HepG2 (cell line): ENCODE results near the gene ARAP3.

Source experiments
- CHD2 ChIP-seq: IDR thresholded peaks from 2 replicates; pipeline ENCODE4 v1.6.1; 2011; ENCODE audit warnings: low read depth, low read length, improper control_type of control experiment
- ZNF253 ChIP-seq: sonication (generic); formaldehyde crosslinking; IDR thresholded peaks from 2 replicates; pipeline ENCODE4 v1.8.0; 2022; ENCODE audit warnings: mild to moderate bottlenecking, missing genetic modification reagents, borderline replicate concordance
- ZNF318 ChIP-seq: sonication (generic); formaldehyde crosslinking; IDR thresholded peaks from 2 replicates; pipeline ENCODE4 v1.4.0; 2020; ENCODE audit warnings: mild to moderate bottlenecking, missing genetic modification reagents

DNA sequence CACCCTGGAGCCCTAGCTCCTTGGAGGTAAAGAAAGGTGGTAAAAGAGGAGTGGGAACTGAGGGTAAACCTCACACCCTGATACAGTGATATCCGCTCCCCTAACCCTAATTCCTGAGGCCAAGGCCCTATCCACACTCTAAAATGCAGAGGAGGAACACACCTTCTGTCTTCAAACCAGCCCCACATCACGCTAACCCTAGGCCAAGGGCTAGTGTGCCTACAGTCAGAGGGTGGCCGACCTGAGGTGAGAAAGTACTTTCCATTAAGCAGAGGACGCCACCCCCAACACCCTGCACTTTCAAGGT lies 46.0 kb downstream of the ARAP3 start:
- TF ChIP-seq ZNF253 (CRISPR knock-in tag) (no peak), CHD2 (no peak), ZNF318 (no peak)
